CD14-positive monocyte (primary cell): Measurements from ENCODE around the gene CDH4. TPM values are rescaled to one million over a fixed set of nuclear protein-coding genes. Genes with fewer than 3 reads are reported as not detected.

Experiments
- DNase-seq, 3 donors: peaks; one replicate each; pipeline ENCODE4 v3.0.0-alpha.2; 2011 to 2022
- H2AFZ ChIP-seq: 2 replicates; pipeline ENCODE4 v1.6.0; 2012; ENCODE audit warnings: mild to moderate bottlenecking, low read depth, low read length, inconsistent platforms; ENCODE audit not compliant: insufficient read depth, poor library complexity, severe bottlenecking
- H3K27ac ChIP-seq, 2 donors: 1 replicate in 1 of 2; 2 replicates in 1 of 2; pipeline ENCODE4 v1.5.1; 2012 to 2013; ENCODE audit warnings: low read length in 2 of 2, control low read depth in 1 of 2, inconsistent platforms in 1 of 2, low read depth in 1 of 2, mild to moderate bottlenecking in 1 of 2
- H3K27me3 ChIP-seq, 2 donors: one replicate each; pipeline versions ENCODE4 v1.6.0 to v1.6.1; 2011 to 2013; ENCODE audit warnings: low read length in 2 of 2; ENCODE audit not compliant: control insufficient read depth in 2 of 2, insufficient read depth in 2 of 2
- H3K36me3 ChIP-seq, 2 donors: replicated peaks in 1 of 2; 1 replicate in 1 of 2; 2 replicates in 1 of 2; pipeline versions ENCODE4 v1.5.1 to v1.6.1; 2012 to 2013; ENCODE audit warnings: low read length in 2 of 2, control low read depth in 1 of 2, inconsistent platforms in 1 of 2, mild to moderate bottlenecking in 1 of 2; ENCODE audit not compliant: insufficient read depth in 2 of 2, control insufficient read depth in 1 of 2
- H3K4me1 ChIP-seq, 2 donors: 1 replicate in 1 of 2; 2 replicates in 1 of 2; pipeline versions ENCODE4 v1.5.1 to v1.6.1; 2012 to 2013; ENCODE audit warnings: low read length in 2 of 2, control low read depth in 1 of 2, inconsistent platforms in 1 of 2, mild to moderate bottlenecking in 1 of 2, moderate library complexity in 1 of 2; ENCODE audit not compliant: insufficient read depth in 2 of 2, control insufficient read depth in 1 of 2
- H3K4me2 ChIP-seq: replicated peaks from 2 replicates; pipeline ENCODE3; 2012; ENCODE audit warnings: low read length, moderate library complexity, mild to moderate bottlenecking; ENCODE audit not compliant: poor library complexity, severe bottlenecking; ENCODE audit errors: extremely low read depth
- H3K4me3 ChIP-seq, 3 experiments: fragments of 200-600 bp in 1 of 3; sonication (generic) in 1 of 3; replicated peaks in 1 of 3; 1 replicate in 2 of 3; 2 replicates in 1 of 3; pipeline ENCODE4 v1.5.1; 2011 to 2013; ENCODE audit warnings: low read length in 3 of 3, mild to moderate bottlenecking in 3 of 3, control low read depth in 2 of 3, low read depth in 2 of 3, inconsistent platforms in 1 of 3, moderate library complexity in 1 of 3
- H3K79me2 ChIP-seq: 2 replicates; pipeline ENCODE4 v1.6.0; 2012; ENCODE audit warnings: mild to moderate bottlenecking, control low read depth, inconsistent platforms, low read length, moderate library complexity; ENCODE audit not compliant: insufficient read depth
- H3K9ac ChIP-seq: 2 replicates; pipeline ENCODE4 v1.6.0; 2017; ENCODE audit warnings: low read length, mild to moderate bottlenecking; ENCODE audit not compliant: insufficient read depth, poor library complexity, severe bottlenecking
- H3K9me3 ChIP-seq, 2 donors: replicated peaks in 1 of 2; 1 replicate in 1 of 2; 2 replicates in 1 of 2; pipeline versions ENCODE4 v1.5.1 to v1.6.1; 2012 to 2013; ENCODE audit warnings: low read length in 2 of 2, control low read depth in 1 of 2; ENCODE audit not compliant: control insufficient read depth in 1 of 2, insufficient read depth in 1 of 2
- H4K20me1 ChIP-seq: 2 replicates; pipeline ENCODE4 v1.6.0; 2012; ENCODE audit warnings: mild to moderate bottlenecking, low read length, control low read depth, moderate library complexity; ENCODE audit not compliant: insufficient read depth
- H3K27ac Mint-ChIP-seq, 7 donors: one replicate each; pipeline ENCODE4 v1.8.0; 2020; ENCODE audit warnings: mild to moderate bottlenecking in 7 of 7, mixed read lengths in 7 of 7, moderate library complexity in 6 of 7, inconsistent platforms in 2 of 7
- H3K27me3 Mint-ChIP-seq, 3 donors: one replicate each; pipeline ENCODE4 v1.8.0; 2021 to 2022; ENCODE audit warnings: low read depth in 3 of 3, mild to moderate bottlenecking in 3 of 3, mixed read lengths in 3 of 3, moderate library complexity in 3 of 3, inconsistent platforms in 1 of 3
- H3K36me3 Mint-ChIP-seq, 2 donors: one replicate each; pipeline ENCODE4 v1.8.0; 2020; ENCODE audit warnings: mixed read lengths in 2 of 2, inconsistent platforms in 1 of 2, mild to moderate bottlenecking in 1 of 2
- H3K4me1 Mint-ChIP-seq: one replicate; pipeline ENCODE4 v1.8.0; 2020; ENCODE audit warnings: mild to moderate bottlenecking, mixed read lengths
- H3K4me3 Mint-ChIP-seq, 2 donors: one replicate each; pipeline ENCODE4 v1.8.0; 2020; ENCODE audit warnings: mild to moderate bottlenecking in 2 of 2, mixed read lengths in 2 of 2, moderate library complexity in 1 of 2
- H3K9me3 Mint-ChIP-seq, 7 donors: one replicate each; pipeline ENCODE4 v1.8.0; 2020 to 2022; ENCODE audit warnings: mixed read lengths in 7 of 7, mild to moderate bottlenecking in 6 of 7, moderate library complexity in 6 of 7, inconsistent platforms in 2 of 7
- WGBS: methylation state at CpG from one replicate; pipeline ENCODE4 v1.1.5; 2013; ENCODE audit warnings: missing lambda C conversion rate; ENCODE audit not compliant: insufficient coverage; 5-methylcytosine and 5-hydroxymethylcytosine counted together
- intact Hi-C, 2 donors: fragments of 100-400 bp; cut with micrococcal nuclease; formaldehyde crosslinking; loops; one replicate each; pipeline versions ENCODE4 v1.15.0 to v1.15.1; 2023
- polyA plus RNA-seq, 3 donors: library from polyadenylated mRNA; depleted of rRNA in 1 of 3; unstranded in 2 of 3; stranded (reverse) in 1 of 3; fragments of 300-500 nt in 2 of 3; fragments of >200 nt in 1 of 3; fragmentation: Illumina TruSeq in 2 of 3; gene quantifications; 1 replicate in 2 of 3; 2 replicates in 1 of 3; pipeline ENCODE4 v1.2.3, GENCODE V29; 2012 to 2021
- TF ChIP-seq, protein P1 (sequence below): fragments of 200-600 bp; IDR thresholded peaks from one replicate; pipeline ENCODE4 v1.8.0; 2022; ENCODE audit warnings: antibody characterized with exemption, mild to moderate bottlenecking

The CDH4 gene
- polyA plus RNA-seq, 3 donors, result not detected

DNA sequence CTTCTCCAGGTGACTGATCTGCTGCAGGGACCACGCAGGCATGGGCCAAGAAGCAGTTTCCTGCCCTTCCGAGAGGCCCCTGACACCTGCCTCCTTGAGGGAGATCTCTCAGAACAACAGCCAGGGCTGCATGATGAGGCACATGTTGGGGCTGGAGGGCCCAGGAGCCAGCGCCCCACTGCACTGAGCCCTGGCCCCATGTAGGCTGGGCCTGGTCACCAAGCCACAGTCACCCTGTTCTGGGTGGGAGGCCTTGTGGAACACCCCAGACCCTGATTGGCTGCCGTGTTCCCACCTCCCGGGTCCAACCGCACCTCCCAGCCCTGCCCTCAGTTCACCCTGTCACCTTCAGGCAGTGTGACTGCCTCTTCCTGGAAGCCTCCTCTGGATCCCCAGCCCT is 639.4 kb downstream of the CDH4 start:
- H3K4me3 ChIP-seq, result no peak overlapping the region
- intact Hi-C loops, result no loop called here
- H3K27me3 ChIP-seq, result no peaks in the 10 kb centered on the region
- 53% methylated on average over 5 of the region's 6 CpGs for WGBS
- no peaks in the 10 kb centered on the region for H3K36me3 ChIP-seq
- no peak overlapping the region for H3K4me3 Mint-ChIP-seq
- no peaks in the 10 kb centered on the region for H3K79me2 ChIP-seq
- TF ChIP-seq, protein P1, sequence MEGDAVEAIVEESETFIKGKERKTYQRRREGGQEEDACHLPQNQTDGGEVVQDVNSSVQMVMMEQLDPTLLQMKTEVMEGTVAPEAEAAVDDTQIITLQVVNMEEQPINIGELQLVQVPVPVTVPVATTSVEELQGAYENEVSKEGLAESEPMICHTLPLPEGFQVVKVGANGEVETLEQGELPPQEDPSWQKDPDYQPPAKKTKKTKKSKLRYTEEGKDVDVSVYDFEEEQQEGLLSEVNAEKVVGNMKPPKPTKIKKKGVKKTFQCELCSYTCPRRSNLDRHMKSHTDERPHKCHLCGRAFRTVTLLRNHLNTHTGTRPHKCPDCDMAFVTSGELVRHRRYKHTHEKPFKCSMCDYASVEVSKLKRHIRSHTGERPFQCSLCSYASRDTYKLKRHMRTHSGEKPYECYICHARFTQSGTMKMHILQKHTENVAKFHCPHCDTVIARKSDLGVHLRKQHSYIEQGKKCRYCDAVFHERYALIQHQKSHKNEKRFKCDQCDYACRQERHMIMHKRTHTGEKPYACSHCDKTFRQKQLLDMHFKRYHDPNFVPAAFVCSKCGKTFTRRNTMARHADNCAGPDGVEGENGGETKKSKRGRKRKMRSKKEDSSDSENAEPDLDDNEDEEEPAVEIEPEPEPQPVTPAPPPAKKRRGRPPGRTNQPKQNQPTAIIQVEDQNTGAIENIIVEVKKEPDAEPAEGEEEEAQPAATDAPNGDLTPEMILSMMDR, result no peak
- peaks cover 0 to 20% of the 10 kb centered on the region in 2 donors for H3K9me3 ChIP-seq
- no peak overlapping the region for H2AFZ ChIP-seq
- H3K9me3 Mint-ChIP-seq, result peaks cover 8 to 18% (median 17%) of the 10 kb centered on the region in 7 donors
- DNase-seq, result no peak
- H3K4me1 ChIP-seq, result no peaks in the 10 kb centered on the region
- peaks cover 1 to 8% (median 2%) of the 10 kb centered on the region in 3 donors for H3K27me3 Mint-ChIP-seq
- H3K9ac ChIP-seq, result no peak overlapping the region
- no peaks in the 10 kb centered on the region for H3K36me3 Mint-ChIP-seq
- no peaks in the 10 kb centered on the region for H4K20me1 ChIP-seq
- H3K4me2 ChIP-seq, result no peak overlapping the region
- no peak overlapping the region for H3K27ac Mint-ChIP-seq
- H3K27ac ChIP-seq, result no peak overlapping the region
- H3K4me1 Mint-ChIP-seq, result no peaks in the 10 kb centered on the region

DNA sequence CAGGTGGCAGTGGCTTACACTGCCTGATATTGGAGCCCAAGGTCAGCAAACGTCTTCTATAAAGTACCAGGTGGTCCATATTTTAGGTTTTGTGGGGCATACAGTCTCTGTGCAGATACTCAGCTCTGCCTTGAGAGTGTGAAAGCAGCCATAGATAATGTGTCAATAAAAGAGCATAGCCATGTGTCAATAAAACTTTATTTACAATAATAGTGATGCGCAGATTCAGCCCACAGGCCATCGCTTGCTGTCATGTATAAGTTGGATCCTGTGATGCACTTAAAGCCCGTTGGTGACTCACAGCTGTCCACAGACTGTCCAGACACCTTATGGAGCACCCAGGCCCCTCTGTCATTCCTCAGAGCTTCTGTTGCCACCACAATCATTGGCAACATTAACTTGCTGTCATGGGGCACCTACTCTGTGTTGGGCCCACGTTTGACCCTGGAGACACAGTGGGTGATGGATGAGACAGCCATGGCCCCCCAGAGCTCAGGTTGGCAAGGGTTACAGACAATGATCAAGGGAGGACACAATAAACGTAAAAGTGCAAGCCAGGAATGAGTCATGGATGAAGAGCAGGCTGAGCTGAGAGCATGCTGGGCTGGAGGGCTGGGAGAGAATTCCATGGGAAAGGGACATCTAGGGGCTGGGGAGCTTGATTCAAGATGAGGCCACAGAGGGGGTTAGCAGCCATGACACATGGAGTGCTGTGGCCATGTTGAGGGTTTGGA is 640.0 kb downstream of the CDH4 start:
- Histone ChIP-seq H3K9me3 (peaks cover 0 to 20% of the 10 kb centered on the region in 2 donors), H3K79me2 (no peaks in the 10 kb centered on the region), H4K20me1 (no peaks in the 10 kb centered on the region), H3K4me1 (no peaks in the 10 kb centered on the region), H2AFZ (no peak overlapping the region), H3K27me3 (no peaks in the 10 kb centered on the region), H3K36me3 (no peaks in the 10 kb centered on the region), H3K27ac (no peak overlapping the region), H3K4me3 (no peak overlapping the region), H3K9ac (no peak overlapping the region), H3K4me2 (no peak overlapping the region)
- peaks cover 1 to 8% (median 3%) of the 10 kb centered on the region in 3 donors for H3K27me3 Mint-ChIP-seq
- peaks cover 8 to 18% (median 17%) of the 10 kb centered on the region in 7 donors for H3K9me3 Mint-ChIP-seq
- TF ChIP-seq, protein P1, result no peak
- intact Hi-C loops, result no loop called here
- H3K4me1 Mint-ChIP-seq, result no peaks in the 10 kb centered on the region
- H3K36me3 Mint-ChIP-seq, result no peaks in the 10 kb centered on the region
- no peak overlapping the region for H3K27ac Mint-ChIP-seq
- no peak overlapping the region for H3K4me3 Mint-ChIP-seq
- WGBS, result 88% methylated on average over 3 of the region's 6 CpGs
- DNase-seq, result no peak
